ENCODE results near the gene CDX2. TPM values are rescaled to one million over a fixed set of nuclear protein-coding genes. Genes with fewer than 3 reads are reported as not detected.
"Not testable (repeated sequence)": the region's sequence is repeated elsewhere in the genome, so short reads cannot be mapped to it uniquely, and the experiment has no call there.

Gene CDX2
- not detected in 2 replicates for total RNA-seq (2014; rRNA removed; shearing (Covaris generic); ENCODE audit: low replicate concordance)

GRCh38 chr13:27969082-27969865 is at the start of gene CDX2:
Gene CDX2 (minus strand): TSS chr13:27969315. CDS start chr13:27969006, 309 bp downstream.
- H3K4me3 ChIP-seq (ENCODE audit: low read length): no peak within 1 kb of the TSS

GRCh38 chr13:28014301-28014700 is 45.2 kb upstream of the CDX2 start:
- H3K27me3 ChIP-seq (ENCODE audit: low read length): no peaks in the 10 kb centered on the region
- H4K20me1 ChIP-seq (ENCODE audit: insufficient read depth, low read depth, low read length): no peaks in the 10 kb centered on the region
- H3K9ac ChIP-seq (ENCODE audit: low read length): no peak overlapping the region
- no peak overlapping the region for H3K4me3 ChIP-seq (ENCODE audit: low read length)
- H3K9me3 ChIP-seq (ENCODE audit: low read length): no peaks in the 10 kb centered on the region
- H3K4me1 ChIP-seq (ENCODE audit: low read length): no peaks in the 10 kb centered on the region
- no peak overlapping the region for H2AFZ ChIP-seq (ENCODE audit: low read length)
- no peak for DNase-seq
- H3K4me2 ChIP-seq (ENCODE audit: low read depth, low read length, poor library complexity, severe bottlenecking): no peak overlapping the region
- H3K36me3 ChIP-seq (ENCODE audit: insufficient read depth, low read length): no peaks in the 10 kb centered on the region
- no peak overlapping the region for H3K27ac ChIP-seq (ENCODE audit: low read length)
- no peaks in the 10 kb centered on the region for H3K9me2 ChIP-seq (replicated peaks; ENCODE audit: insufficient read depth, low read length)
- no peaks in the 10 kb centered on the region for H3K79me2 ChIP-seq (ENCODE audit: low read length)

More at GRCh38 chr13:27969082-27969865, at the start of gene CDX2:
- Histone ChIP-seq H3K79me2 (ENCODE audit: low read length) (no peaks in the 10 kb centered on the region), H3K9me2 (replicated peaks; ENCODE audit: insufficient read depth, low read length) (no peaks in the 10 kb centered on the region), H3K4me1 (ENCODE audit: low read length) (no peaks in the 10 kb centered on the region), H4K20me1 (ENCODE audit: insufficient read depth, low read depth, low read length) (no peaks in the 10 kb centered on the region), H3K9me3 (ENCODE audit: low read length) (no peaks in the 10 kb centered on the region), H2AFZ (ENCODE audit: low read length) (no peak within 1 kb of the TSS), H3K9ac (ENCODE audit: low read length) (no peak within 1 kb of the TSS), H3K27ac (ENCODE audit: low read length) (no peak within 1 kb of the TSS), H3K36me3 (ENCODE audit: insufficient read depth, low read length) (no peaks in the 10 kb centered on the region), H3K27me3 (ENCODE audit: low read length) (no peaks in the 10 kb centered on the region), H3K4me2 (ENCODE audit: low read depth, low read length, poor library complexity, severe bottlenecking) (no peak within 1 kb of the TSS)
- no peak for DNase-seq

GRCh38 chr13:28013482-28013881 is 44.4 kb upstream of the CDX2 start:
- no peaks in the 10 kb centered on the region for H3K9me2 ChIP-seq (replicated peaks; ENCODE audit: insufficient read depth, low read length)
- no peak overlapping the region for H2AFZ ChIP-seq (ENCODE audit: low read length)
- no peak overlapping the region for H3K4me2 ChIP-seq (ENCODE audit: low read depth, low read length, poor library complexity, severe bottlenecking)
- no peaks in the 10 kb centered on the region for H3K79me2 ChIP-seq (ENCODE audit: low read length)
- H3K9ac ChIP-seq (ENCODE audit: low read length): no peak overlapping the region
- no peaks in the 10 kb centered on the region for H3K9me3 ChIP-seq (ENCODE audit: low read length)
- no peak overlapping the region for H3K27ac ChIP-seq (ENCODE audit: low read length)
- H3K36me3 ChIP-seq (ENCODE audit: insufficient read depth, low read length): no peaks in the 10 kb centered on the region
- no peaks in the 10 kb centered on the region for H3K4me1 ChIP-seq (ENCODE audit: low read length)
- H3K27me3 ChIP-seq (ENCODE audit: low read length): no peaks in the 10 kb centered on the region
- no peak for DNase-seq
- no peak overlapping the region for H3K4me3 ChIP-seq (ENCODE audit: low read length)
- H4K20me1 ChIP-seq (ENCODE audit: insufficient read depth, low read depth, low read length): no peaks in the 10 kb centered on the region

- no peak overlapping the region for H2AFZ ChIP-seq (ENCODE audit: low read length)
- no peaks in the 10 kb centered on the region for H3K79me2 ChIP-seq (ENCODE audit: low read length)
- H4K20me1 ChIP-seq (ENCODE audit: insufficient read depth, low read depth, low read length): no peaks in the 10 kb centered on the region
- H3K27me3 ChIP-seq (ENCODE audit: low read length): no peaks in the 10 kb centered on the region
- H3K27ac ChIP-seq (ENCODE audit: low read length): no peak overlapping the region
- no peak for DNase-seq
- H3K9ac ChIP-seq (ENCODE audit: low read length): no peak overlapping the region
- H3K9me3 ChIP-seq (ENCODE audit: low read length): no peaks in the 10 kb centered on the region
- H3K9me2 ChIP-seq (replicated peaks; ENCODE audit: insufficient read depth, low read length): no peaks in the 10 kb centered on the region
- H3K4me1 ChIP-seq (ENCODE audit: low read length): no peaks in the 10 kb centered on the region
- no peak overlapping the region for H3K4me3 ChIP-seq (ENCODE audit: low read length)
- H3K36me3 ChIP-seq (ENCODE audit: insufficient read depth, low read length): no peaks in the 10 kb centered on the region
- H3K4me2 ChIP-seq (ENCODE audit: low read depth, low read length, poor library complexity, severe bottlenecking): no peak overlapping the region
These were observed 43.8 kb upstream of the CDX2 start for GRCh38 chr13:28012896-28013295.

- Histone ChIP-seq H3K27ac (ENCODE audit: low read length) (no peak overlapping the region), H3K4me2 (ENCODE audit: low read depth, low read length, poor library complexity, severe bottlenecking) (no peak overlapping the region), H3K79me2 (ENCODE audit: low read length) (no peaks in the 10 kb centered on the region), H3K36me3 (ENCODE audit: insufficient read depth, low read length) (no peaks in the 10 kb centered on the region), H3K9me3 (ENCODE audit: low read length) (no peaks in the 10 kb centered on the region), H3K4me3 (ENCODE audit: low read length) (no peak overlapping the region), H3K27me3 (ENCODE audit: low read length) (no peaks in the 10 kb centered on the region), H4K20me1 (ENCODE audit: insufficient read depth, low read depth, low read length) (no peaks in the 10 kb centered on the region), H3K4me1 (ENCODE audit: low read length) (no peaks in the 10 kb centered on the region), H2AFZ (ENCODE audit: low read length) (no peak overlapping the region), H3K9me2 (replicated peaks; ENCODE audit: insufficient read depth, low read length) (no peaks in the 10 kb centered on the region), H3K9ac (ENCODE audit: low read length) (no peak overlapping the region)
- no peak for DNase-seq
These were observed 43.3 kb upstream of the CDX2 start for GRCh38 chr13:28012383-28012782.

- no peak for DNase-seq
- Histone ChIP-seq H3K36me3 (ENCODE audit: insufficient read depth, low read length) (no peaks in the 10 kb centered on the region), H3K79me2 (ENCODE audit: low read length) (no peaks in the 10 kb centered on the region), H3K9ac (ENCODE audit: low read length) (no peak overlapping the region), H3K27me3 (ENCODE audit: low read length) (no peaks in the 10 kb centered on the region), H3K27ac (ENCODE audit: low read length) (no peak overlapping the region), H4K20me1 (ENCODE audit: insufficient read depth, low read depth, low read length) (no peaks in the 10 kb centered on the region), H3K9me3 (ENCODE audit: low read length) (no peaks in the 10 kb centered on the region), H3K4me3 (ENCODE audit: low read length) (no peak overlapping the region), H3K4me2 (ENCODE audit: low read depth, low read length, poor library complexity, severe bottlenecking) (no peak overlapping the region), H3K4me1 (ENCODE audit: low read length) (no peaks in the 10 kb centered on the region), H2AFZ (ENCODE audit: low read length) (no peak overlapping the region), H3K9me2 (replicated peaks; ENCODE audit: insufficient read depth, low read length) (no peaks in the 10 kb centered on the region)
These were observed 40.9 kb upstream of the CDX2 start for GRCh38 chr13:28010046-28010445.

GRCh38 chr13:28005016-28005415 is 35.9 kb upstream of the CDX2 start:
- H3K79me2 ChIP-seq (ENCODE audit: low read length): not testable (repeated sequence)

GRCh38 chr13:28002886-28003698 is 34.0 kb upstream of the CDX2 start:
- DNase-seq: no peak
- no peaks in the 10 kb centered on the region for H3K36me3 ChIP-seq (ENCODE audit: insufficient read depth, low read length)
- no peak overlapping the region for H2AFZ ChIP-seq (ENCODE audit: low read length)
- H3K4me3 ChIP-seq (ENCODE audit: low read length): no peak overlapping the region
- H3K9me2 ChIP-seq (replicated peaks; ENCODE audit: insufficient read depth, low read length): no peaks in the 10 kb centered on the region
- no peaks in the 10 kb centered on the region for H3K9me3 ChIP-seq (ENCODE audit: low read length)
- no peak overlapping the region for H3K4me2 ChIP-seq (ENCODE audit: low read depth, low read length, poor library complexity, severe bottlenecking)
- no peak overlapping the region for H3K9ac ChIP-seq (ENCODE audit: low read length)
- no peaks in the 10 kb centered on the region for H4K20me1 ChIP-seq (ENCODE audit: insufficient read depth, low read depth, low read length)
- no peaks in the 10 kb centered on the region for H3K79me2 ChIP-seq (ENCODE audit: low read length)
- no peak overlapping the region for H3K27ac ChIP-seq (ENCODE audit: low read length)
- H3K27me3 ChIP-seq (ENCODE audit: low read length): no peaks in the 10 kb centered on the region
- H3K4me1 ChIP-seq (ENCODE audit: low read length): peaks cover 3% of the 10 kb centered on the region; the same call in 1 of the 2 replicates

More at GRCh38 chr13:28005016-28005415, 35.9 kb upstream of the CDX2 start:
- H3K4me1 ChIP-seq (ENCODE audit: low read length); H2AFZ ChIP-seq (ENCODE audit: low read length); H3K27ac ChIP-seq (ENCODE audit: low read length); H4K20me1 ChIP-seq (ENCODE audit: insufficient read depth, low read depth, low read length); H3K4me2 ChIP-seq (ENCODE audit: low read depth, low read length, poor library complexity, severe bottlenecking); H3K4me3 ChIP-seq (ENCODE audit: low read length); H3K36me3 ChIP-seq (ENCODE audit: insufficient read depth, low read length); H3K27me3 ChIP-seq (ENCODE audit: low read length); H3K9ac ChIP-seq (ENCODE audit: low read length); DNase-seq; H3K9me3 ChIP-seq (ENCODE audit: low read length); H3K9me2 ChIP-seq (replicated peaks; ENCODE audit: insufficient read depth, low read length): not testable (repeated sequence)
